Lower leg skin (tissue), 4 donors: ENCODE results near the gene RTL5. TPM values are rescaled to one million over a fixed set of nuclear protein-coding genes. Genes with fewer than 3 reads are reported as not detected.

Source experiments
- DNase-seq, 2 donors: peaks; one replicate each; pipeline ENCODE4 v3.0.0-alpha.2; 2019; ENCODE audit warnings: low spot score in 2 of 2
- H3K4me3 ChIP-seq: fragments of 200-600 bp; sonication (generic); 2 replicates; pipeline ENCODE4 v1.5.1; 2017; ENCODE audit warnings: mild to moderate bottlenecking, low read depth; ENCODE audit not compliant: poor library complexity, severe bottlenecking
- POLR2A ChIP-seq, 2 donors: fragments of 450-650 bp; IDR thresholded peaks; one replicate each; pipeline ENCODE4 v1.6.1; 2016 to 2017; ENCODE audit warnings: antibody characterized with exemption in 2 of 2, mild to moderate bottlenecking in 1 of 2, moderate library complexity in 1 of 2
- WGBS, 2 donors: methylation state at CpG; one replicate each; pipeline ENCODE4 v1.1.5; 2018; 5-methylcytosine and 5-hydroxymethylcytosine counted together
- intact Hi-C: fragments of 100-400 bp; cut with DNase I; formaldehyde crosslinking; loops from one replicate; pipeline ENCODE4 v1.15.0; 2023; ENCODE audit warnings: low total_unique reads
- total RNA-seq, 4 donors: library from RNA; depleted of rRNA; stranded (reverse); fragments of >200 nt; gene quantifications; one replicate each; pipeline ENCODE4 v1.1.0, GENCODE V29; 2016
- TF ChIP-seq, protein P1 (sequence below), 3 donors: fragments of 450-650 bp; IDR thresholded peaks; one replicate each; pipeline ENCODE4 v1.5.1; 2016; ENCODE audit warnings: antibody characterized with exemption in 3 of 3, mild to moderate bottlenecking in 3 of 3, moderate library complexity in 2 of 3

RTL5 gene
- total RNA-seq, 4 donors from 2014 or later: 0.46 to 1.9 (median 1.2) TPM

GRCh38 chrX:72100051-72100755 lies 31.5 kb downstream of the RTL5 start:
- intact Hi-C loops: no loop called here
- 80 to 93% methylated on average over 12 to 13 of the region's 13 CpGs for WGBS, 2 donors
- DNase-seq: peak in 1 of 2 donors; percentile 69
- no peak overlapping the region for H3K4me3 ChIP-seq
- TF ChIP-seq, protein P1, sequence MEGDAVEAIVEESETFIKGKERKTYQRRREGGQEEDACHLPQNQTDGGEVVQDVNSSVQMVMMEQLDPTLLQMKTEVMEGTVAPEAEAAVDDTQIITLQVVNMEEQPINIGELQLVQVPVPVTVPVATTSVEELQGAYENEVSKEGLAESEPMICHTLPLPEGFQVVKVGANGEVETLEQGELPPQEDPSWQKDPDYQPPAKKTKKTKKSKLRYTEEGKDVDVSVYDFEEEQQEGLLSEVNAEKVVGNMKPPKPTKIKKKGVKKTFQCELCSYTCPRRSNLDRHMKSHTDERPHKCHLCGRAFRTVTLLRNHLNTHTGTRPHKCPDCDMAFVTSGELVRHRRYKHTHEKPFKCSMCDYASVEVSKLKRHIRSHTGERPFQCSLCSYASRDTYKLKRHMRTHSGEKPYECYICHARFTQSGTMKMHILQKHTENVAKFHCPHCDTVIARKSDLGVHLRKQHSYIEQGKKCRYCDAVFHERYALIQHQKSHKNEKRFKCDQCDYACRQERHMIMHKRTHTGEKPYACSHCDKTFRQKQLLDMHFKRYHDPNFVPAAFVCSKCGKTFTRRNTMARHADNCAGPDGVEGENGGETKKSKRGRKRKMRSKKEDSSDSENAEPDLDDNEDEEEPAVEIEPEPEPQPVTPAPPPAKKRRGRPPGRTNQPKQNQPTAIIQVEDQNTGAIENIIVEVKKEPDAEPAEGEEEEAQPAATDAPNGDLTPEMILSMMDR (IDR thresholded peaks at IDR 0.05): no peak
- no peak for TF ChIP-seq POLR2A (IDR thresholded peaks at IDR 0.05)

GRCh38 chrX:72097098-72097497 lies 34.6 kb downstream of the RTL5 start:
- 49 to 73% methylated on average over 3 of the region's 3 CpGs for WGBS, 2 donors
- intact Hi-C loops: no loop called here
- no peak for DNase-seq
- H3K4me3 ChIP-seq: no peak overlapping the region
- TF ChIP-seq POLR2A (IDR thresholded peaks at IDR 0.05): no peak
- TF ChIP-seq, protein P1 (IDR thresholded peaks at IDR 0.05): no peak

DNA sequence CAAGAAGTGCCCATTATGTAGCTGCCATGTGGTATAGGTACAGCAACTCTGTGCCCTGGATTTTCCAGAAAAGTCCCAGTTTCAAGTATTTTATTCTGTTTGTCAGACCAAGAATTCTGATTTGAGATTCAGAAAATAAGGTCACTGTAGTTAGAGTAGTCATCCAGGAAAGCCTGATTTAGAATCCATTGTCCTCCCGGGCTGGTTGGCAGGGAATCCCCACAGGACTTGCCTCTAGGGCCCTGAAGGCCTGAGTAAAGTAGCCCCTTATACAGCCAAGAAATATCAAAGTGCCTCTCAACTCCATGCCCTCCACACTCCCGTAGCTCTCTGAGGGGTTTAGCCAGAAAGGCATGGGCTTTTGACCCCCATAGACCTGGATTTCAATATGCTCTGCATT lies 36.3 kb downstream of the RTL5 start:
- intact Hi-C loops: no loop called here
- no peak for TF ChIP-seq POLR2A (IDR thresholded peaks at IDR 0.05)
- TF ChIP-seq, protein P1 (IDR thresholded peaks at IDR 0.05): no peak
- H3K4me3 ChIP-seq: no peak overlapping the region
- 53 to 69% methylated on average over 2 of the region's 2 CpGs for WGBS, 2 donors
- peak in 1 of 2 donors; percentile 43 for DNase-seq

DNA sequence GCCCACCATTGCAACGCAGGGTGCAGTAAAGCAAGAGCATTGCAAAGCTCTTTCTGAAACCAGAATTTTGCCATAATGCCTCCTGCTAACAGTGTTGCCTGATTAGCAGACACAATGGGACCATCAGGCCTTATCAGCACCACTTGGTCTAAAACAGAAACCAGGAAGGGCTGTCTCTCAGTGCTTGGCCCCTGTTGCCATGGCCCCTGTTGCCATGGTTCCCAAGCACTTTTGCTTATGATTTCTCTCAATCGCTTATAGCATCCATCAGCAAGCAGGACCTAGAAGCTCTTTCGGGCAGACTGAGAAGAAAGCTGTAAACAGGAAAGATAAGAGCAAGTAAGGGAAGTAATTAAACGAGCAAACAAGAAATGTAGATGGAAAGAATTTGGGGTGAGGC lies 36.8 kb downstream of the RTL5 start:
- 39 to 57% methylated on average over 4 of the region's 4 CpGs for WGBS, 2 donors
- DNase-seq: peak in 1 of 2 donors; percentile 83
- intact Hi-C loops: no loop called here
- no peak for TF ChIP-seq POLR2A (IDR thresholded peaks at IDR 0.05)
- TF ChIP-seq, protein P1 (IDR thresholded peaks at IDR 0.05): no peak
- no peak overlapping the region for H3K4me3 ChIP-seq

- DNase-seq: no peak
- 51 to 66% methylated on average over 3 of the region's 3 CpGs for WGBS, 2 donors
- TF ChIP-seq, protein P1 (IDR thresholded peaks at IDR 0.05): no peak
- no peak for TF ChIP-seq POLR2A (IDR thresholded peaks at IDR 0.05)
- no peak overlapping the region for H3K4me3 ChIP-seq
- intact Hi-C loops: no loop called here
These were observed 42.5 kb downstream of the RTL5 start for GRCh38 chrX:72089254-72089653.

- TF ChIP-seq, protein P1 (IDR thresholded peaks at IDR 0.05): no peak
- TF ChIP-seq POLR2A (IDR thresholded peaks at IDR 0.05): no peak
- DNase-seq: no peak
- no peak overlapping the region for H3K4me3 ChIP-seq
- intact Hi-C loops: no loop called here
- 60 to 84% methylated on average over 6 of the region's 6 CpGs for WGBS, 2 donors
These were observed 43.0 kb downstream of the RTL5 start for GRCh38 chrX:72088761-72089160.
